VCaP (cell line): ENCODE results near the gene MROH2A.
A peak's percentile ranks its signal among the peaks of the same experiment; 100 is the strongest.

Experiments used
- H3K27ac ChIP-seq: fragments of 450-650 bp; 2 replicates; pipeline ENCODE4 v1.5.1; 2017
- TF ChIP-seq, protein P1 (sequence below): fragments of 450-650 bp; conservative IDR thresholded peaks from 2 replicates; pipeline ENCODE4 v1.5.1; 2017; ENCODE audit warnings: mild to moderate bottlenecking, moderate library complexity

Gene MROH2A

DNA sequence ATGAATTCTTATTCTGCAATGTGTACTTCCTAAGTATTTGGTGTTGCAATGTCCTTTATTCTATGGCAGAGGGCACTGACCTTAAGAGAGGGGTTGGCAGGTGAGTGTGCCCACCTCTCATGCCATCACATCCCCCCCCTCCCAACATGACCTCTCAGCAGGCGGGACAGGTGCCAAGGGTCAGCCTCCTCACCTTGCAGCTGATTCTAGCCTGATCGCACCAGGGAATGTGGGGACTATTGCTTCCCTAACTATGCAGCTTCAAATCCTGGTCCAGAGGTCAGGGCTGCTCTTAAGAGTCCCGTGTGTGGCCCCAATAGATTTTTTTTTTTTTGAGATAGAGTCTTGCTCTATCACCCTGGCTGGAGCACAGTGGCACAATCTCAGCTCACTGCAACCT lies 66.7 kb downstream of the MROH2A start:
- H3K27ac ChIP-seq: no peak overlapping the region
- TF ChIP-seq, protein P1, sequence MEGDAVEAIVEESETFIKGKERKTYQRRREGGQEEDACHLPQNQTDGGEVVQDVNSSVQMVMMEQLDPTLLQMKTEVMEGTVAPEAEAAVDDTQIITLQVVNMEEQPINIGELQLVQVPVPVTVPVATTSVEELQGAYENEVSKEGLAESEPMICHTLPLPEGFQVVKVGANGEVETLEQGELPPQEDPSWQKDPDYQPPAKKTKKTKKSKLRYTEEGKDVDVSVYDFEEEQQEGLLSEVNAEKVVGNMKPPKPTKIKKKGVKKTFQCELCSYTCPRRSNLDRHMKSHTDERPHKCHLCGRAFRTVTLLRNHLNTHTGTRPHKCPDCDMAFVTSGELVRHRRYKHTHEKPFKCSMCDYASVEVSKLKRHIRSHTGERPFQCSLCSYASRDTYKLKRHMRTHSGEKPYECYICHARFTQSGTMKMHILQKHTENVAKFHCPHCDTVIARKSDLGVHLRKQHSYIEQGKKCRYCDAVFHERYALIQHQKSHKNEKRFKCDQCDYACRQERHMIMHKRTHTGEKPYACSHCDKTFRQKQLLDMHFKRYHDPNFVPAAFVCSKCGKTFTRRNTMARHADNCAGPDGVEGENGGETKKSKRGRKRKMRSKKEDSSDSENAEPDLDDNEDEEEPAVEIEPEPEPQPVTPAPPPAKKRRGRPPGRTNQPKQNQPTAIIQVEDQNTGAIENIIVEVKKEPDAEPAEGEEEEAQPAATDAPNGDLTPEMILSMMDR: no peak

DNA sequence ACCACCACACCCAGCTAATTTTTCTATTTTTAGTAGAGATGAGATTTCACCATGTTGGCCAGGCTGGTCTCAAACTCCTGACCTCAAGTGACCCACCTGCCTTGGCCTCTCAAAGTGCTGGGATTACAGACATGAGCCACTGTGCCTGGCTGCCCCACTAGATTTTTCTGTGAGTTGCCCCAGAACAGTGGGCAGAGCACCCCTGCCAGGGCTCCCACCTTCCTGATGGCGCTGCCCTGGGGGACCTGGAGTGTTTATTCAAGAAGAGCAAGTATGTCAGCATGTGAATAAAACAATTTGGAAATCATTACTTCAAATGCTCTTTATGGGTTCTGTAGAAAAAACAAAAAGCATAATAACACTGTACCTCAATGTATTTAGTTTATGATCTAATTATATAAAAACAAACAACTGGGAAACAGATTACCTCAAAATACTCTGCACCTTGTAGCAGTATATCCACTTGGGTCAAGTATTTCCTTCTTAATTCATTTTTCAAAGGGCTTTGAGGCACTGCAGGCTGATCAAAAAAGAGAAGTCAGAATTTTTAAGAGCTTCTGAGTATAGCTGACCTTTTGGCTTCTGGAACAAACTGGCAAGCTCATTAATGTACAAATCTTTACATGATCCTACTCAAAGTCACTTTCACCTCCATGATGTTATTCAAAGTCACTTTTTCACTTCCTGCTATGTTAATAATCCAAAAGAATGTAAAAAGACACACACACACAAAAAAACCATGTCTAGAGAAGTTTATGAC lies 67.4 kb downstream of the MROH2A start:
- no peak overlapping the region for H3K27ac ChIP-seq
- TF ChIP-seq, protein P1: no peak

DNA sequence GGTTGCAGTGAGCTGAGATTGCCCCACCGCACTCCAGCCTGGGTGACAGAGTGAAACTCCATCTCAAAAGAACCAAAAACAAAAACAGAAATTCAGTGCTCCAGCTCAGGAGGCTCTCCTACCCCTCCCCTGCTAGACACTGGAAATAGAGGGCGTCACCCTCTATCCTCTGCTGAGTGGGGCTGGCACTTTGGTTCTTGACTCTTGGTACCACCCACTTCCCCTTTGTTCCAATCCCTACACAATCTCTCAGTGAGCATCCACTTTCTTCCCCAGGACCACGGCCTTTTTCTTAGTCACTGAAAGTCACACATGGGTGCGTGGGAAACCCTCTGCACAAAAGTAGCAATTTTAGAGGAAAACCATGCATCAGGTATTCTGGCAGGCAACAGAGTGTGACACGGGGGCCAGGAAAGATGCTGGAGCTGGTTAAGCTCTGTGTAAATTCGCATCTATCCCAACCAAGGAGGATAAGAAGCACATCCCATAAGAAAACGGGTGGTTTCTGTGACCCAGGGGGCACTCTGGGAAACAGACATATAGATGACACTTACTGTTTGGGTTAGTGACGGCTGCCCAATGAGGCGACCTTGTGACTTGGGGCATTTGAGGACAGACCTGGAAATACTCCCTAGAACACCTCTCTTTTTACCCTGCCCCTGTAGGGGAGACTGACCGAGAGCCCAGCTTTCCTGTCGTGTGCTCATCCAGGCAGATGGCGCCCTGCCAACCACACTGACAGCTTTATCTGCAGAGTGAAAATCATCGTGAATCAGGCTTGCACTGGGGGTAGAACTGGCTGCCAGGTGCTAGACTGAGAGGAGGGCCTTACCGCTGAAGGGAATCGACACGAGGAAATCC lies 68.5 kb downstream of the MROH2A start:
- no peak overlapping the region for H3K27ac ChIP-seq
- TF ChIP-seq, protein P1: no peak

DNA sequence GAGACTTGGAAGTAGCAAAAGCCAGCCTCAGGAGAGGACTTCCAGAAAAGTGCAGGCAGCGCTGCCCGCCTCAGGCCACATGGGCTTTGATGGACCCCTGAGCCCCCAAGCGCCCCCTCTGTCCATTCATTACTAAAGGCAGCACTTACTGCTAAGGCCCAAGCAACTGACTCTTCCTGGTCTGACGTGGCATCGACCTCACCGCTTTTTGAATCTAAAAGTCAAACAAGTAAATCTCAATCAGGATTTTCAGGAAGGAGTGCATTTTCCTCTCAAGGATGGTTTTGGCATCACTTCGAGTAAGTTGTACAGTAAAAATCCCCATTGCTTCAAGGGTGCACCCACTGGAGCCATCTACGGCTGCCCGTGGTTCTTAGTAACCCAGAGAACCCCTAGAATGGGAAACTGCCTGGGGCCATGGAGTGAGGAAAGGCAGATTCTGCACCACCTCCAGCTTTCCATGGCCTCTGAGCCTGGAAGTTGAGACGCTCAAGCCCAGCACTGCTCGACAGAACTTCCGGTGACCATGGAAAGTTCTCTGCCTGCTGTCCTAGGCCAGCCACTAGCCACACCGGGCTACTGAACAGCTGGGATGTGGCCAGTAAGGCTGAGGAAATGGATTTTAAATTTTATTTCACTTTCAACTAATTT lies 69.2 kb downstream of the MROH2A start:
- TF ChIP-seq, protein P1: no peak
- peak overlapping the region; percentile 7; the same call in 1 of the 2 replicates for H3K27ac ChIP-seq

DNA sequence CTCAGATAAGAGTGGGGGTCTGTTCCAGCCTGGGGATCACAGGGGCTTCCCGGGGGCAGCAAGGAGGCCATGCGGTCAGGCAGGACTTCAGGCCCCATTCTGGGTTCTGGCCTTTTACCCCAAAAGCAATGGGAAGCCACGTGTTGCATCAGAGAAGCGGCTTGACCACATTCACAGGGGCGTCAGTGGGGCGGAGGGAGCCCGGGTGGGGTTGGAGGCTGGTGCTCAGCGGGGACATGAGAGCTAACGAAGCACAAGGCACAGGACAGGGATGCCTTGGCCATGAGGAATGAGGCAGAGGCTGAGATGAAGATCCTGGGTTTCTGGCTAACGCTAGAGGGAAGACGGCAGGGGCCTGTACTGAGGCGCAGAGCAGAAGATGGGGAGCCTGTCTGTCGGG lies 70.1 kb downstream of the MROH2A start:
- TF ChIP-seq, protein P1: no peak

DNA sequence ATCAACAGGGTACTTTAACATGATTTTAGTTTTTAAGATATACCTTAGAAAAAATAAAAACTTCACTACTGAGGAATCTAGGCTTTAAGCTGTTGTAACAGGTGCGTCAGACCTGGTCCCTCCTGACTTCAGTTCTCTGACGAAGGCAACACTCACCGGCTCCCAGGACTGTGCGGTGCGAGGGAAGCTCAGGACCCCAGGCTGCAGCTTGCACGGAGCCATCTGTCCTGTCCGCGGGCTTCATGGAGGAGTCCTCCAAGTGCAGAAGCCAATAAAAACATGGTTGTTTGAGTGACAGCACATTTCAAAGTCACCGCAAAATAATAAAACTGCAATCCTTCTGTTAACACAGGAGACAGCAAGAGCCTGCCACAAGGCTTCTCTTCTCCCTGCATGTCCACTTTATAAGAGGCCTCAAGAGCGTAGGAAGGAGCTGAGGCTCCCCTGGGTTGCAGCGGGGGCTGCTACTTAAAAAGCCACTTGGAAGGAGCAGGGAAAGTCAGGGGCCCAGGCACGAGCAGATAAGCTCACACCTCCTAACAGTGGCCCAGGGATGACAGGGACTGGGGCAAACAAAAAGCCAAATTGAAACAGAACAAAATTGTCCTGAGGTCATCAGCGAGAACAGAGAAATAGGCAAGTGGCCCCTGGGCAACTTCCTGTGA lies 71.6 kb downstream of the MROH2A start:
- peak overlapping the region; percentile 27; the same call in 1 of the 2 replicates for H3K27ac ChIP-seq
- TF ChIP-seq, protein P1: no peak

More for the DNA sequence above, 70.1 kb downstream of the MROH2A start:
- peak overlapping the region; percentile 7; the same call in 1 of the 2 replicates for H3K27ac ChIP-seq

DNA sequence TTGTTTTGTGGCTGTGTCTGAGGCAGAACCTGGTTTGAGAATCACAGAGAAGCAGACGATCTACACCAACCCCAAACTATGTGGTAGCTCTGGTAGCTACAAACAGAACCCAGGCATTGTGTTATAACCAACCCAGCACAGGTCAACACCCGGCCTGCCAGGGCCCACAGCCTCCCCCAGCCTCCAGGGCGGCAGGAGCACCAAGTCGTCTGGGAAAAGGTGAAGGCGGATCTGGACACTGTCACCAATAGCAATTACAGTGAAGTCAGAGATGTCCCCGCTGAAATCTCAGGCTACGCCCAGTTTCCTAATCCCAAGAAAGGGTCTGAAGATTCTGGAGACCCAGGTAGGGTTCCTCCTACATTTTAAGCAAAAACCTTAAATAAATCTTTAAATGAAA lies 72.6 kb downstream of the MROH2A start:
- H3K27ac ChIP-seq: no peak overlapping the region
- TF ChIP-seq, protein P1: no peak
